ENCODE measurements around the gene CTDP1.

The CTDP1 gene

GRCh38 chr18:79662034-79662433 lies 17.6 kb upstream of the CTDP1 start:
- Mint-ChIP-seq H3K9me3 (no peaks in the 10 kb centered on the region), H3K4me3 (no peak overlapping the region), H3K4me1 (ENCODE audit: low read depth) (peaks cover 8% of the 10 kb centered on the region), H3K36me3 (ENCODE audit: low read depth) (no peaks in the 10 kb centered on the region), H3K27me3 (ENCODE audit: low read depth) (peaks cover 18% of the 10 kb centered on the region), H3K27ac (no peak overlapping the region)
- no peak for DNase-seq (ENCODE audit: low spot score)

GRCh38 chr18:79662439-79662838 lies 17.2 kb upstream of the CTDP1 start:
- Mint-ChIP-seq H3K9me3 (no peaks in the 10 kb centered on the region), H3K36me3 (ENCODE audit: low read depth) (no peaks in the 10 kb centered on the region), H3K4me1 (ENCODE audit: low read depth) (peaks cover 8% of the 10 kb centered on the region), H3K27ac (no peak overlapping the region), H3K27me3 (ENCODE audit: low read depth) (peaks cover 21% of the 10 kb centered on the region), H3K4me3 (no peak overlapping the region)
- no peak for DNase-seq (ENCODE audit: low spot score)

GRCh38 chr18:79664525-79665125 lies 15.0 kb upstream of the CTDP1 start:
- Mint-ChIP-seq H3K27me3 (ENCODE audit: low read depth) (peaks cover 18% of the 10 kb centered on the region), H3K4me1 (ENCODE audit: low read depth) (peaks cover 8% of the 10 kb centered on the region), H3K9me3 (no peaks in the 10 kb centered on the region), H3K36me3 (ENCODE audit: low read depth) (no peaks in the 10 kb centered on the region), H3K4me3 (no peak overlapping the region), H3K27ac (no peak overlapping the region)
- no peak for DNase-seq (ENCODE audit: low spot score)

GRCh38 chr18:79668203-79668602 lies 11.4 kb upstream of the CTDP1 start:
- Mint-ChIP-seq H3K27ac (no peak overlapping the region), H3K4me3 (no peak overlapping the region), H3K9me3 (no peaks in the 10 kb centered on the region), H3K4me1 (ENCODE audit: low read depth) (peaks cover 3% of the 10 kb centered on the region), H3K27me3 (ENCODE audit: low read depth) (peaks cover 10% of the 10 kb centered on the region), H3K36me3 (ENCODE audit: low read depth) (no peaks in the 10 kb centered on the region)
- DNase-seq (ENCODE audit: low spot score), result no peak

GRCh38 chr18:79672490-79673276 lies 6.9 kb upstream of the CTDP1 start:
- Mint-ChIP-seq H3K27ac (no peak overlapping the region), H3K27me3 (ENCODE audit: low read depth) (no peaks in the 10 kb centered on the region), H3K9me3 (no peaks in the 10 kb centered on the region), H3K4me1 (ENCODE audit: low read depth) (peaks cover 8% of the 10 kb centered on the region), H3K4me3 (no peak overlapping the region), H3K36me3 (ENCODE audit: low read depth) (peaks cover 11% of the 10 kb centered on the region)
- DNase-seq (ENCODE audit: low spot score), result no peak

GRCh38 chr18:79677221-79677620 lies 2.4 kb upstream of the CTDP1 start:
- H3K4me3 Mint-ChIP-seq, result no peak overlapping the region
- no peaks in the 10 kb centered on the region for H3K27me3 Mint-ChIP-seq (ENCODE audit: low read depth)
- peaks cover 34% of the 10 kb centered on the region for H3K4me1 Mint-ChIP-seq (ENCODE audit: low read depth)
- no peaks in the 10 kb centered on the region for H3K9me3 Mint-ChIP-seq
- H3K27ac Mint-ChIP-seq, result no peak overlapping the region
- no peak for DNase-seq (ENCODE audit: low spot score)
- H3K36me3 Mint-ChIP-seq (ENCODE audit: low read depth), result peaks cover 22% of the 10 kb centered on the region

- Mint-ChIP-seq H3K9me3 (no peaks in the 10 kb centered on the region), H3K36me3 (ENCODE audit: low read depth) (peaks cover 26% of the 10 kb centered on the region), H3K27ac (peak overlapping the region; percentile 26), H3K27me3 (ENCODE audit: low read depth) (no peaks in the 10 kb centered on the region), H3K4me3 (peak overlapping the region; percentile 96), H3K4me1 (ENCODE audit: low read depth) (peaks cover 41% of the 10 kb centered on the region)
- no peak for DNase-seq (ENCODE audit: low spot score)
Measured at GRCh38 chr18:79677840-79678239, 1.8 kb upstream of the CTDP1 start.

GRCh38 chr18:79678665-79679551 lies 695 bp upstream of the CTDP1 start:
- H3K27ac Mint-ChIP-seq, result peak overlapping the region; percentile 99
- H3K27me3 Mint-ChIP-seq (ENCODE audit: low read depth), result no peaks in the 10 kb centered on the region
- peaks cover 28% of the 10 kb centered on the region for H3K36me3 Mint-ChIP-seq (ENCODE audit: low read depth)
- DNase-seq (ENCODE audit: low spot score), result peak; percentile 99
- peaks cover 51% of the 10 kb centered on the region for H3K4me1 Mint-ChIP-seq (ENCODE audit: low read depth)
- H3K9me3 Mint-ChIP-seq, result no peaks in the 10 kb centered on the region
- peak overlapping the region; percentile 96 for H3K4me3 Mint-ChIP-seq

- peak overlapping the region; percentile 91 for H3K27ac Mint-ChIP-seq
- H3K36me3 Mint-ChIP-seq (ENCODE audit: low read depth), result peaks cover 30% of the 10 kb centered on the region
- H3K9me3 Mint-ChIP-seq, result no peaks in the 10 kb centered on the region
- H3K4me1 Mint-ChIP-seq (ENCODE audit: low read depth), result peaks cover 65% of the 10 kb centered on the region
- peak; percentile 48 for DNase-seq (ENCODE audit: low spot score)
- H3K4me3 Mint-ChIP-seq, result peak overlapping the region; percentile 90
- no peaks in the 10 kb centered on the region for H3K27me3 Mint-ChIP-seq (ENCODE audit: low read depth)
Measured at GRCh38 chr18:79680100-79680879, 687 bp downstream of the CTDP1 start.

GRCh38 chr18:79680891-79681339 lies 1.3 kb downstream of the CTDP1 start:
- no peaks in the 10 kb centered on the region for H3K9me3 Mint-ChIP-seq
- DNase-seq (ENCODE audit: low spot score), result no peak
- peak overlapping the region; percentile 90 for H3K4me3 Mint-ChIP-seq
- peak overlapping the region; percentile 91 for H3K27ac Mint-ChIP-seq
- H3K27me3 Mint-ChIP-seq (ENCODE audit: low read depth), result no peaks in the 10 kb centered on the region
- peaks cover 70% of the 10 kb centered on the region for H3K4me1 Mint-ChIP-seq (ENCODE audit: low read depth)
- peaks cover 28% of the 10 kb centered on the region for H3K36me3 Mint-ChIP-seq (ENCODE audit: low read depth)

GRCh38 chr18:79681484-79682387 lies 2.1 kb downstream of the CTDP1 start:
- Mint-ChIP-seq H3K36me3 (ENCODE audit: low read depth) (peaks cover 31% of the 10 kb centered on the region), H3K27me3 (ENCODE audit: low read depth) (no peaks in the 10 kb centered on the region)

GRCh38 chr18:79682481-79682880 lies 2.9 kb downstream of the CTDP1 start:
- Mint-ChIP-seq H3K9me3 (no peaks in the 10 kb centered on the region), H3K27ac (peak overlapping the region; percentile 77), H3K36me3 (ENCODE audit: low read depth) (peaks cover 25% of the 10 kb centered on the region), H3K4me1 (ENCODE audit: low read depth) (peaks cover 71% of the 10 kb centered on the region), H3K27me3 (ENCODE audit: low read depth) (no peaks in the 10 kb centered on the region), H3K4me3 (peak overlapping the region; percentile 90)
- DNase-seq (ENCODE audit: low spot score), result no peak

More at GRCh38 chr18:79681484-79682387, 2.1 kb downstream of the CTDP1 start:
- Mint-ChIP-seq H3K9me3 (no peaks in the 10 kb centered on the region), H3K4me3 (peak overlapping the region; percentile 90), H3K4me1 (ENCODE audit: low read depth) (peaks cover 75% of the 10 kb centered on the region), H3K27ac (peak overlapping the region; percentile 91)
- DNase-seq (ENCODE audit: low spot score), result peak; percentile 68

All from T-helper 2 cell treated with Interferon-gamma antibody and Interleukin-4, amounts not matched to agents 5 μg/mL and 100 μg/mL, for 36 hours (primary cell).